ENCODE measurements around the gene SH3TC1. TPM values are rescaled to one million over a fixed set of nuclear protein-coding genes. Genes with fewer than 3 reads are reported as not detected.

Gene SH3TC1
- total RNA-seq, 2 experiments from 2014 or later, result 11.1 to 18.3 TPM

GRCh38 chr4:8272472-8273428, 73.7 kb downstream of the SH3TC1 start:
- no peak for DNase-seq
- H3K27me3 Mint-ChIP-seq, result peaks cover 33% of the 10 kb centered on the region
- intact Hi-C loops (cut with DNase I, micrococcal nuclease), result no loop called here
- H3K36me3 Mint-ChIP-seq (ENCODE audit: low read depth), result no peaks in the 10 kb centered on the region
- H3K4me1 Mint-ChIP-seq, result no peaks in the 10 kb centered on the region
- H3K27ac Mint-ChIP-seq, result no peak overlapping the region
- CTCF ChIA-PET, result interaction anchor here (0.6 kb wide), 1 partner anchor 146 kb away, joined by 3 read pairs; no protein-coding TSS in a partner anchor
- ATAC-seq, result no peak
- POLR2A ChIA-PET, result no interaction called here
- H3K9me3 Mint-ChIP-seq (ENCODE audit: low read depth), result no peaks in the 10 kb centered on the region
- no peak overlapping the region for H3K4me3 Mint-ChIP-seq

GRCh38 chr4:8273450-8273849, 74.4 kb downstream of the SH3TC1 start:
- DNase-seq (no peak), ATAC-seq (no peak)
- no peaks in the 10 kb centered on the region for H3K4me1 Mint-ChIP-seq
- peaks cover 31% of the 10 kb centered on the region for H3K27me3 Mint-ChIP-seq
- intact Hi-C loops (cut with DNase I, micrococcal nuclease), result no loop called here
- no peak overlapping the region for H3K4me3 Mint-ChIP-seq
- H3K9me3 Mint-ChIP-seq (ENCODE audit: low read depth), result no peaks in the 10 kb centered on the region
- ChIA-PET POLR2A (no interaction called here), CTCF (no interaction called here)
- no peaks in the 10 kb centered on the region for H3K36me3 Mint-ChIP-seq (ENCODE audit: low read depth)
- no peak overlapping the region for H3K27ac Mint-ChIP-seq

GRCh38 chr4:8274066-8274652, 75.1 kb downstream of the SH3TC1 start:
- H3K4me3 Mint-ChIP-seq, result no peak overlapping the region
- no peaks in the 10 kb centered on the region for H3K4me1 Mint-ChIP-seq
- POLR2A ChIA-PET, result no interaction called here
- ATAC-seq (no peak), DNase-seq (no peak)
- intact Hi-C loops (cut with DNase I, micrococcal nuclease), result no loop called here
- H3K36me3 Mint-ChIP-seq (ENCODE audit: low read depth), result no peaks in the 10 kb centered on the region
- peaks cover 23% of the 10 kb centered on the region for H3K27me3 Mint-ChIP-seq
- no peaks in the 10 kb centered on the region for H3K9me3 Mint-ChIP-seq (ENCODE audit: low read depth)
- CTCF ChIA-PET, result no interaction called here
- no peak overlapping the region for H3K27ac Mint-ChIP-seq

- ATAC-seq, result no peak
- peaks cover 22% of the 10 kb centered on the region for H3K27me3 Mint-ChIP-seq
- no peak overlapping the region for H3K27ac Mint-ChIP-seq
- no peak overlapping the region for H3K4me3 Mint-ChIP-seq
- CTCF ChIA-PET, result no interaction called here
- DNase-seq, result no peak
- POLR2A ChIA-PET, result no interaction called here
- no peaks in the 10 kb centered on the region for H3K9me3 Mint-ChIP-seq (ENCODE audit: low read depth)
- H3K4me1 Mint-ChIP-seq, result no peaks in the 10 kb centered on the region
- intact Hi-C loops (cut with DNase I, micrococcal nuclease), result no loop called here
- no peaks in the 10 kb centered on the region for H3K36me3 Mint-ChIP-seq (ENCODE audit: low read depth)
These were observed 75.9 kb downstream of the SH3TC1 start for GRCh38 chr4:8274765-8275547.

- H3K4me3 Mint-ChIP-seq, result no peak overlapping the region
- intact Hi-C loops (cut with DNase I, micrococcal nuclease), result no loop called here
- no peak overlapping the region for H3K27ac Mint-ChIP-seq
- CTCF ChIA-PET, result no interaction called here
- H3K27me3 Mint-ChIP-seq, result peaks cover 21% of the 10 kb centered on the region
- POLR2A ChIA-PET, result no interaction called here
- no peaks in the 10 kb centered on the region for H3K4me1 Mint-ChIP-seq
- ATAC-seq (no peak), DNase-seq (no peak)
- no peaks in the 10 kb centered on the region for H3K9me3 Mint-ChIP-seq (ENCODE audit: low read depth)
- no peaks in the 10 kb centered on the region for H3K36me3 Mint-ChIP-seq (ENCODE audit: low read depth)
These were observed 76.4 kb downstream of the SH3TC1 start for GRCh38 chr4:8275548-8275910.

GRCh38 chr4:8276358-8277240, 77.5 kb downstream of the SH3TC1 start:
- Mint-ChIP-seq H3K27me3 (peaks cover 15% of the 10 kb centered on the region), H3K9me3 (ENCODE audit: low read depth) (no peaks in the 10 kb centered on the region), H3K4me1 (no peaks in the 10 kb centered on the region), H3K27ac (no peak overlapping the region), H3K36me3 (ENCODE audit: low read depth) (no peaks in the 10 kb centered on the region), H3K4me3 (no peak overlapping the region)
- ChIA-PET POLR2A (no interaction called here), CTCF (interaction anchor here (0.6 kb wide), 1 partner anchor 13 kb away, joined by 3 read pairs; no protein-coding TSS in a partner anchor)
- no peak for ATAC-seq
- intact Hi-C loops (cut with DNase I, micrococcal nuclease), result no loop called here
- DNase-seq, result no peak

GRCh38 chr4:8277356-8278008, 78.4 kb downstream of the SH3TC1 start:
- POLR2A ChIA-PET, result no interaction called here
- Mint-ChIP-seq H3K36me3 (ENCODE audit: low read depth) (no peaks in the 10 kb centered on the region), H3K27ac (no peak overlapping the region), H3K4me3 (no peak overlapping the region), H3K27me3 (peaks cover 8% of the 10 kb centered on the region), H3K4me1 (no peaks in the 10 kb centered on the region), H3K9me3 (ENCODE audit: low read depth) (no peaks in the 10 kb centered on the region)
- DNase-seq (no peak), ATAC-seq (no peak)
- intact Hi-C loops (cut with DNase I, micrococcal nuclease), result no loop called here
- CTCF ChIA-PET, result no interaction called here

- no peaks in the 10 kb centered on the region for H3K9me3 Mint-ChIP-seq (ENCODE audit: low read depth)
- H3K27ac Mint-ChIP-seq, result no peak overlapping the region
- no peak for DNase-seq
- ATAC-seq, result no peak
- no peak overlapping the region for H3K4me3 Mint-ChIP-seq
- POLR2A ChIA-PET, result no interaction called here
- no peaks in the 10 kb centered on the region for H3K36me3 Mint-ChIP-seq (ENCODE audit: low read depth)
- CTCF ChIA-PET, result no interaction called here
- peaks cover 7% of the 10 kb centered on the region for H3K27me3 Mint-ChIP-seq
- H3K4me1 Mint-ChIP-seq, result no peaks in the 10 kb centered on the region
- intact Hi-C loops (cut with DNase I, micrococcal nuclease), result no loop called here
These were observed 78.9 kb downstream of the SH3TC1 start for GRCh38 chr4:8278009-8278395.

- Mint-ChIP-seq H3K27ac (no peak overlapping the region), H3K4me1 (no peaks in the 10 kb centered on the region), H3K4me3 (no peak overlapping the region), H3K9me3 (ENCODE audit: low read depth) (no peaks in the 10 kb centered on the region), H3K27me3 (peaks cover 7% of the 10 kb centered on the region), H3K36me3 (ENCODE audit: low read depth) (no peaks in the 10 kb centered on the region)
- ATAC-seq (no peak), DNase-seq (no peak)
- intact Hi-C loops (cut with DNase I, micrococcal nuclease), result no loop called here
- CTCF ChIA-PET, result no interaction called here
- POLR2A ChIA-PET, result no interaction called here
These were observed 79.6 kb downstream of the SH3TC1 start for GRCh38 chr4:8278421-8279287.

GRCh38 chr4:8279321-8280157, 80.4 kb downstream of the SH3TC1 start:
- Mint-ChIP-seq H3K27ac (no peak overlapping the region), H3K27me3 (peaks cover 3% of the 10 kb centered on the region), H3K36me3 (ENCODE audit: low read depth) (no peaks in the 10 kb centered on the region), H3K4me1 (no peaks in the 10 kb centered on the region), H3K9me3 (ENCODE audit: low read depth) (no peaks in the 10 kb centered on the region), H3K4me3 (no peak overlapping the region)
- DNase-seq (no peak), ATAC-seq (no peak)
- intact Hi-C loops (cut with DNase I, micrococcal nuclease), result no loop called here
- ChIA-PET POLR2A (no interaction called here), CTCF (interaction anchor here (0.6 to 0.7 kb wide), 2 partner anchors 47 to 56 kb away, joined by 3 read pairs; no protein-coding TSS in a partner anchor)
